HG02623 (cell line): ENCODE results near the gene CFC1.
"Not testable (repeated sequence)": the region's sequence is repeated elsewhere in the genome, so short reads cannot be mapped to it uniquely, and the experiment has no call there.

Source experiments
- ATAC-seq: cut with Tn5 transposase; IDR thresholded peaks from one replicate; pipeline ENCODE4 v1.9.1; 2021; ENCODE audit warnings: moderate library complexity; ENCODE audit not compliant: unreplicated experiment

CFC1 gene

GRCh38 chr2:130599393-130599792 is at the start of gene CFC1:
Gene CFC1 (minus strand): TSS chr2:130599575. CDS start chr2:130599287, 288 bp downstream.
- not testable (repeated sequence) for ATAC-seq

GRCh38 chr2:130641688-130642087 is 42.3 kb upstream of the CFC1 start:
- not testable (repeated sequence) for ATAC-seq

- not testable (repeated sequence) for ATAC-seq
These were observed 39.6 kb upstream of the CFC1 start for GRCh38 chr2:130638973-130639372.

GRCh38 chr2:130628784-130629475 is 29.6 kb upstream of the CFC1 start:
- not testable (repeated sequence) for ATAC-seq

- ATAC-seq: not testable (repeated sequence)
These were observed 11.8 kb upstream of the CFC1 start, which contains the start of gene POTEJ for GRCh38 chr2:130611140-130611539. Gene POTEJ (plus strand): TSS chr2:130611440. CDS start chr2:130611533, 93 bp downstream.

GRCh38 chr2:130610486-130610885 is 11.1 kb upstream of the CFC1 start:
- ATAC-seq: not testable (repeated sequence)

GRCh38 chr2:130609002-130609920 is 9.9 kb upstream of the CFC1 start:
- ATAC-seq: not testable (repeated sequence)

- not testable (repeated sequence) for ATAC-seq
These were observed 9.1 kb upstream of the CFC1 start for GRCh38 chr2:130608276-130609001.

GRCh38 chr2:130601648-130602302 is 2.4 kb upstream of the CFC1 start:
- not testable (repeated sequence) for ATAC-seq

- ATAC-seq: not testable (repeated sequence)
These were observed 551 bp upstream of the CFC1 start for GRCh38 chr2:130599926-130600325.

GRCh38 chr2:130598463-130598862 is 912 bp downstream of the CFC1 start:
- not testable (repeated sequence) for ATAC-seq

- not testable (repeated sequence) for ATAC-seq
These were observed 1.4 kb downstream of the CFC1 start for GRCh38 chr2:130597994-130598393.

GRCh38 chr2:130596757-130597156 is 2.6 kb downstream of the CFC1 start:
- ATAC-seq: not testable (repeated sequence)

GRCh38 chr2:130594011-130594410 is 5.4 kb downstream of the CFC1 start:
- not testable (repeated sequence) for ATAC-seq

- not testable (repeated sequence) for ATAC-seq
These were observed 6.5 kb downstream of the CFC1 start for GRCh38 chr2:130592791-130593414.

GRCh38 chr2:130590842-130591359 is 8.5 kb downstream of the CFC1 start:
- not testable (repeated sequence) for ATAC-seq

- not testable (repeated sequence) for ATAC-seq
These were observed 9.1 kb downstream of the CFC1 start for GRCh38 chr2:130590170-130590841.

- ATAC-seq: not testable (repeated sequence)
These were observed 10.5 kb downstream of the CFC1 start for GRCh38 chr2:130588688-130589458.
